ENCODE measurements around the gene NFYB.

DNA sequence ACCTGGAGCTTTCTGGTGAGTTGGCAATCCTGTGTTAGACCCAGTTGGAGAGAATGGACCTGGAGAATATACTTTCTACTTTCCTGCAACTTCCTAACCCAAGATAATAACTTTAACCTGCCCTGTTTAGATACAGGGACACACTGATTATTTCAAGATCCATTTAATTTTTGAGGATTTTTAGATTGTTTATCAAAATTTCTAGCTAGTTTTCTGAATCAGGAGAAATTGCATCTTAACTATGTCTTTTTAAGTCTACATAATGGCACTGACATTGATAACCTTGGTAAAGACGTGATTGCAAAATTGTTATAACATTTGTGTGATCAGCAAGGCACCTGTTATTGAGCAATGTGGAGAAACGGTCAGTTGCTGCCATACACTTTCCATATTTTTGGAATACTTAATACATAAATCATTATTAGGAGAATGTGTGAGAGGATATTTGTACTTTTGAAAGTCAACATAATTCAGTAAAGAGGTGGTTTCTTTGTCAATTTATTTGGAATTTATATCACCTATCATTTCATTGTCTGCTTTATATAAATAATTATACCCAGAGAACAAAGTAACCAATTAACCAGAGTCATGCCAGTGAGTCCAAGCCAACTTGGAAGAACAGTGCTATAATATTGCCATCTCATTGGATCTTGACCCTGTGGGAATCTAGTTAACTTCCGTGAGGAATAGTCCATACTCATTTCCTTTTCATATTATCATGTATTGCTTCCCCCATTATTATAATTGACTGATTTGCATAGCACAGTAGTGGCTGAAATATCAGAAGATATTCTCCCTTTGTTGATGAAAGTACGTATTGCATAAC is 28.4 kb downstream of the NFYB start:
- TF ChIP-seq POLR2A (IDR thresholded peaks at IDR 0.05): no peak
- TF ChIP-seq, protein P1, sequence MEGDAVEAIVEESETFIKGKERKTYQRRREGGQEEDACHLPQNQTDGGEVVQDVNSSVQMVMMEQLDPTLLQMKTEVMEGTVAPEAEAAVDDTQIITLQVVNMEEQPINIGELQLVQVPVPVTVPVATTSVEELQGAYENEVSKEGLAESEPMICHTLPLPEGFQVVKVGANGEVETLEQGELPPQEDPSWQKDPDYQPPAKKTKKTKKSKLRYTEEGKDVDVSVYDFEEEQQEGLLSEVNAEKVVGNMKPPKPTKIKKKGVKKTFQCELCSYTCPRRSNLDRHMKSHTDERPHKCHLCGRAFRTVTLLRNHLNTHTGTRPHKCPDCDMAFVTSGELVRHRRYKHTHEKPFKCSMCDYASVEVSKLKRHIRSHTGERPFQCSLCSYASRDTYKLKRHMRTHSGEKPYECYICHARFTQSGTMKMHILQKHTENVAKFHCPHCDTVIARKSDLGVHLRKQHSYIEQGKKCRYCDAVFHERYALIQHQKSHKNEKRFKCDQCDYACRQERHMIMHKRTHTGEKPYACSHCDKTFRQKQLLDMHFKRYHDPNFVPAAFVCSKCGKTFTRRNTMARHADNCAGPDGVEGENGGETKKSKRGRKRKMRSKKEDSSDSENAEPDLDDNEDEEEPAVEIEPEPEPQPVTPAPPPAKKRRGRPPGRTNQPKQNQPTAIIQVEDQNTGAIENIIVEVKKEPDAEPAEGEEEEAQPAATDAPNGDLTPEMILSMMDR (IDR thresholded peaks at IDR 0.05): peak in 1 of 6 experiments; percentile 1

Measured in adrenal gland (tissue), 5 donors.